HepG2 (cell line): Measurements from ENCODE around the gene GTF2H2C. TPM values are rescaled to one million over a fixed set of nuclear protein-coding genes. Genes with fewer than 3 reads are reported as not detected.

ENCODE experiments used
- ATAC-seq: fragments of 200-7000 bp; cut with Tn5 transposase; 3 replicates; pipeline ENCODE4 v1.9.1; 2020; ENCODE audit warnings: mild to moderate bottlenecking, moderate library complexity
- BruUV-seq: library from RNA; stranded (reverse); fragments of 400-500 nt; replicated peaks from 2 replicates; lab custom pipeline; 2021; lab: Mats Ljungman, UMichigan
- CTCF ChIA-PET: fragments of 300-600 bp; formaldehyde crosslinking; extraction: SDS; loops from one replicate; lab custom pipeline; 2021; ENCODE audit warnings: low total read pairs, inconsistent platforms, low intra/inter-chr PET ratio; lab: Yijun Ruan, JAX
- POLR2A ChIA-PET: fragments of 350-600 bp; sonication (Branson Sonifier 250); formaldehyde crosslinking; loops from one replicate; lab custom pipeline; 2020; ENCODE audit warnings: antibody characterized with exemption, inconsistent platforms; lab: Yijun Ruan, JAX
- DNase-seq: peaks from one replicate; pipeline ENCODE4 v3.0.0-alpha.2; 2015; ENCODE audit warnings: low spot score
- FAIRE-seq: peaks from 3 replicates; lab custom pipeline; 2011; peaks lifted over from hg19 to GRCh38; lab: Jason Lieb, UNC
- H2AFZ ChIP-seq: one replicate; pipeline ENCODE4 v1.6.1; 2011; ENCODE audit warnings: low read length, inconsistent platforms
- H3K27ac ChIP-seq: fragments of 300-600 bp; 3 replicates; pipeline ENCODE4 v1.8.0; 2011; ENCODE audit warnings: mixed run types, mild to moderate bottlenecking, mixed read lengths, low read length, inconsistent platforms; ENCODE audit not compliant: insufficient read depth; ENCODE audit errors: extremely low read length
- H3K27me3 ChIP-seq, 2 experiments: fragments of 200-600 bp in 1 of 2; 2 replicates in 1 of 2; 3 replicates in 1 of 2; pipeline versions ENCODE4 v1.6.0 to v1.8.0; 2011; ENCODE audit warnings: low read length in 2 of 2, mild to moderate bottlenecking in 2 of 2, moderate library complexity in 2 of 2, inconsistent platforms in 1 of 2; ENCODE audit not compliant: insufficient read depth in 2 of 2, control insufficient read depth in 1 of 2
- H3K36me3 ChIP-seq, 2 experiments: fragments of 200-600 bp in 1 of 2; replicated peaks in 1 of 2; 2 replicates in 1 of 2; 3 replicates in 1 of 2; pipeline versions ENCODE4 v1.5.1 to v1.8.0; 2011; ENCODE audit warnings: low read length in 2 of 2, inconsistent platforms in 1 of 2; ENCODE audit not compliant: insufficient read depth in 2 of 2, control insufficient read depth in 1 of 2
- H3K4me1 ChIP-seq: 2 replicates; pipeline ENCODE4 v1.5.1; 2012; ENCODE audit warnings: low read length, inconsistent platforms; ENCODE audit not compliant: insufficient read depth
- H3K4me2 ChIP-seq: 2 replicates; pipeline ENCODE4 v1.6.0; 2011; ENCODE audit warnings: low read depth, low read length, inconsistent platforms
- H3K4me3 ChIP-seq, 3 experiments: fragments of 200-600 bp in 1 of 3; sonication (generic), shearing (Covaris generic) in 1 of 3; replicated peaks in 1 of 3; 2 replicates each; pipeline ENCODE4 v1.5.1; 2011 to 2016; ENCODE audit warnings: low read length in 3 of 3, inconsistent platforms in 2 of 3, low read depth in 2 of 3, mild to moderate bottlenecking in 2 of 3, control low read depth in 1 of 3, mixed read lengths in 1 of 3; ENCODE audit not compliant: insufficient read depth in 1 of 3
- H3K79me2 ChIP-seq: one replicate; pipeline ENCODE4 v1.6.1; 2011; ENCODE audit warnings: low read length, inconsistent platforms; ENCODE audit not compliant: insufficient read depth
- H3K9ac ChIP-seq: 2 replicates; pipeline ENCODE4 v1.6.0; 2011; ENCODE audit warnings: mild to moderate bottlenecking, low read depth, low read length, inconsistent platforms; ENCODE audit not compliant: insufficient read depth
- H3K9me3 ChIP-seq: 2 replicates; pipeline ENCODE4 v1.5.1; 2012; ENCODE audit warnings: mild to moderate bottlenecking, low read length
- H4K20me1 ChIP-seq: 2 replicates; pipeline ENCODE4 v1.6.0; 2011; ENCODE audit warnings: inconsistent platforms, mild to moderate bottlenecking, low read length, moderate library complexity; ENCODE audit not compliant: insufficient read depth
- E2F1 ChIP-seq: sonication (generic); formaldehyde crosslinking; IDR thresholded peaks from 2 replicates; pipeline ENCODE4 v1.5.0; 2020; ENCODE audit warnings: missing genetic modification reagents
- MTERF4 ChIP-seq: sonication (generic); formaldehyde crosslinking; IDR thresholded peaks from 2 replicates; pipeline ENCODE4 v1.8.0; 2023; ENCODE audit warnings: mild to moderate bottlenecking, missing genetic modification reagents
- NR0B2 ChIP-seq: sonication (generic); formaldehyde crosslinking; IDR thresholded peaks from 2 replicates; pipeline ENCODE4 v1.4.0; 2020; ENCODE audit warnings: mild to moderate bottlenecking, missing genetic modification reagents
- PRDM15 ChIP-seq: sonication (generic); formaldehyde crosslinking; IDR thresholded peaks from 2 replicates; pipeline ENCODE4 v1.4.0; 2020; ENCODE audit warnings: missing genetic modification reagents
- STAG1 ChIP-seq: sonication (generic); formaldehyde crosslinking; IDR thresholded peaks from 2 replicates; pipeline ENCODE4 v1.4.0; 2020; ENCODE audit warnings: missing genetic modification reagents
- XBP1 ChIP-seq: sonication (generic); formaldehyde crosslinking; IDR thresholded peaks from 2 replicates; pipeline ENCODE4 v1.5.0; 2020; ENCODE audit warnings: missing genetic modification reagents
- ZIK1 ChIP-seq: sonication (generic); formaldehyde crosslinking; IDR thresholded peaks from 2 replicates; pipeline ENCODE4 v1.5.0; 2020; ENCODE audit warnings: mild to moderate bottlenecking, low read depth, missing genetic modification reagents, borderline replicate concordance
- ZNF138 ChIP-seq: sonication (generic); formaldehyde crosslinking; IDR thresholded peaks from 2 replicates; pipeline ENCODE4 v1.5.0; 2020; ENCODE audit warnings: mild to moderate bottlenecking, low read depth, missing genetic modification reagents
- ZNF33A ChIP-seq: sonication (generic); formaldehyde crosslinking; IDR thresholded peaks from 2 replicates; pipeline ENCODE4 v1.5.1; 2020; ENCODE audit warnings: missing genetic modification reagents, mild to moderate bottlenecking, moderate library complexity, borderline replicate concordance
- ZNF713 ChIP-seq: sonication (generic); formaldehyde crosslinking; IDR thresholded peaks from 2 replicates; pipeline ENCODE4 v1.4.0; 2020; ENCODE audit warnings: mild to moderate bottlenecking, missing genetic modification reagents
- WGBS: methylation state at CpG from one replicate; pipeline ENCODE4 v1.1.6; 2017; ENCODE audit warnings: low lambda C conversion rate; 5-methylcytosine and 5-hydroxymethylcytosine counted together
- in situ Hi-C: cut with HindIII; loops from 2 replicates; pipeline ENCODE4 v1.10.0; 2017; ENCODE audit warnings: low pct_unique_long_range_greater_than_20kb; ENCODE audit not compliant: extremely low pct_ligation_motif_present
- intact Hi-C: fragments of 100-400 bp; cut with micrococcal nuclease; formaldehyde crosslinking; loops from one replicate; pipeline ENCODE4 v1.10.0; 2022; ENCODE audit not compliant: unreplicated experiment
- polyA plus RNA-seq, 8 experiments: library from polyadenylated mRNA; depleted of rRNA in 3 of 8; stranded (reverse) in 7 of 8; unstranded in 1 of 8; fragments of >200 nt; fragmentation: Illumina TruSeq in 4 of 8; extraction: Trizol in 4 of 8; gene quantifications; 2 replicates each; pipeline versions ENCODE4 v1.2.1 to v1.2.3, GENCODE V29; 2011 to 2016; ENCODE audit warnings: low read depth in 4 of 8, missing spikeins in 1 of 8, mixed read lengths in 1 of 8; ENCODE audit not compliant: insufficient read depth in 1 of 8
- total RNA-seq, 5 experiments: library from RNA; depleted of rRNA; stranded (reverse); fragments of >200 nt; fragmentation: Illumina TruSeq; extraction: Trizol; gene quantifications; 2 replicates each; pipeline ENCODE4 v1.2.3, GENCODE V29; 2016; ENCODE audit warnings: low read depth in 1 of 5
- TF ChIP-seq, protein P1 (sequence below): sonication (generic); formaldehyde crosslinking; IDR thresholded peaks from 2 replicates; pipeline ENCODE4 v1.4.0; 2020; ENCODE audit warnings: missing genetic modification reagents

The GTF2H2C gene
- total and polyA plus RNA-seq, 2 of the 13 experiments (the other 11 are each of a cell fraction or from before 2014, with no cell fraction given): 29.7 to 62.9 TPM

GRCh38 chr5:69531406-69531801, 28.6 kb upstream of the GTF2H2C start:
- POLR2A ChIA-PET: no interaction called here
- no peaks in the 10 kb centered on the region for H3K79me2 ChIP-seq
- DNase-seq (no peak), FAIRE-seq (no peak), ATAC-seq (no peak)
- no peaks in the 10 kb centered on the region for H3K4me1 ChIP-seq
- CTCF ChIA-PET: no interaction called here
- H3K4me2 ChIP-seq: no peak overlapping the region
- BruUV-seq: no TSS peak
- in situ Hi-C loops (no loop called here), intact Hi-C loops (no loop called here)
- H3K9me3 ChIP-seq: no peaks in the 10 kb centered on the region
- H4K20me1 ChIP-seq: no peaks in the 10 kb centered on the region
- H3K9ac ChIP-seq: no peak overlapping the region
- H3K4me3 ChIP-seq: no peak overlapping the region
- peaks cover 0 to 12% of the 10 kb centered on the region in 2 experiments; a peak in 1 of 5 replicates for H3K36me3 ChIP-seq
- H2AFZ ChIP-seq: no peak overlapping the region
- no peaks in the 10 kb centered on the region for H3K27me3 ChIP-seq
- 95% methylated on average over 3 of the region's 3 CpGs for WGBS
- TF ChIP-seq STAG1 (CRISPR knock-in tag) (no peak), ZNF138 (CRISPR knock-in tag) (no peak), ZNF713 (CRISPR knock-in tag) (no peak), MTERF4 (no peak), NR0B2 (CRISPR knock-in tag) (no peak), E2F1 (CRISPR knock-in tag) (no peak), XBP1 (no peak), ZNF33A (CRISPR knock-in tag) (no peak), PRDM15 (no peak), ZIK1 (CRISPR knock-in tag) (no peak)
- TF ChIP-seq, protein P1, sequence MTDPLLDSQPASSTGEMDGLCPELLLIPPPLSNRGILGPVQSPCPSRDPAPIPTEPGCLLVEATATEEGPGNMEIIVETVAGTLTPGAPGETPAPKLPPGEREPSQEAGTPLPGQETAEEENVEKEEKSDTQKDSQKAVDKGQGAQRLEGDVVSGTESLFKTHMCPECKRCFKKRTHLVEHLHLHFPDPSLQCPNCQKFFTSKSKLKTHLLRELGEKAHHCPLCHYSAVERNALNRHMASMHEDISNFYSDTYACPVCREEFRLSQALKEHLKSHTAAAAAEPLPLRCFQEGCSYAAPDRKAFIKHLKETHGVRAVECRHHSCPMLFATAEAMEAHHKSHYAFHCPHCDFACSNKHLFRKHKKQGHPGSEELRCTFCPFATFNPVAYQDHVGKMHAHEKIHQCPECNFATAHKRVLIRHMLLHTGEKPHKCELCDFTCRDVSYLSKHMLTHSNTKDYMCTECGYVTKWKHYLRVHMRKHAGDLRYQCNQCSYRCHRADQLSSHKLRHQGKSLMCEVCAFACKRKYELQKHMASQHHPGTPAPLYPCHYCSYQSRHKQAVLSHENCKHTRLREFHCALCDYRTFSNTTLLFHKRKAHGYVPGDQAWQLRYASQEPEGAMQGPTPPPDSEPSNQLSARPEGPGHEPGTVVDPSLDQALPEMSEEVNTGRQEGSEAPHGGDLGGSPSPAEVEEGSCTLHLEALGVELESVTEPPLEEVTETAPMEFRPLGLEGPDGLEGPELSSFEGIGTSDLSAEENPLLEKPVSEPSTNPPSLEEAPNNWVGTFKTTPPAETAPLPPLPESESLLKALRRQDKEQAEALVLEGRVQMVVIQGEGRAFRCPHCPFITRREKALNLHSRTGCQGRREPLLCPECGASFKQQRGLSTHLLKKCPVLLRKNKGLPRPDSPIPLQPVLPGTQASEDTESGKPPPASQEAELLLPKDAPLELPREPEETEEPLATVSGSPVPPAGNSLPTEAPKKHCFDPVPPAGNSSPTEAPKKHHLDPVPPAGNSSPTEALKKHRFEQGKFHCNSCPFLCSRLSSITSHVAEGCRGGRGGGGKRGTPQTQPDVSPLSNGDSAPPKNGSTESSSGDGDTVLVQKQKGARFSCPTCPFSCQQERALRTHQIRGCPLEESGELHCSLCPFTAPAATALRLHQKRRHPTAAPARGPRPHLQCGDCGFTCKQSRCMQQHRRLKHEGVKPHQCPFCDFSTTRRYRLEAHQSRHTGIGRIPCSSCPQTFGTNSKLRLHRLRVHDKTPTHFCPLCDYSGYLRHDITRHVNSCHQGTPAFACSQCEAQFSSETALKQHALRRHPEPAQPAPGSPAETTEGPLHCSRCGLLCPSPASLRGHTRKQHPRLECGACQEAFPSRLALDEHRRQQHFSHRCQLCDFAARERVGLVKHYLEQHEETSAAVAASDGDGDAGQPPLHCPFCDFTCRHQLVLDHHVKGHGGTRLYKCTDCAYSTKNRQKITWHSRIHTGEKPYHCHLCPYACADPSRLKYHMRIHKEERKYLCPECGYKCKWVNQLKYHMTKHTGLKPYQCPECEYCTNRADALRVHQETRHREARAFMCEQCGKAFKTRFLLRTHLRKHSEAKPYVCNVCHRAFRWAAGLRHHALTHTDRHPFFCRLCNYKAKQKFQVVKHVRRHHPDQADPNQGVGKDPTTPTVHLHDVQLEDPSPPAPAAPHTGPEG (CRISPR knock-in tag): no peak
- no peak overlapping the region for H3K27ac ChIP-seq
